Measurements from ENCODE around the gene MFGE8. TPM values are rescaled to one million over a fixed set of nuclear protein-coding genes. Genes with fewer than 3 reads are reported as not detected.

MFGE8 gene
- total RNA-seq, 1 donor from 2014 or later, result 259 TPM

DNA sequence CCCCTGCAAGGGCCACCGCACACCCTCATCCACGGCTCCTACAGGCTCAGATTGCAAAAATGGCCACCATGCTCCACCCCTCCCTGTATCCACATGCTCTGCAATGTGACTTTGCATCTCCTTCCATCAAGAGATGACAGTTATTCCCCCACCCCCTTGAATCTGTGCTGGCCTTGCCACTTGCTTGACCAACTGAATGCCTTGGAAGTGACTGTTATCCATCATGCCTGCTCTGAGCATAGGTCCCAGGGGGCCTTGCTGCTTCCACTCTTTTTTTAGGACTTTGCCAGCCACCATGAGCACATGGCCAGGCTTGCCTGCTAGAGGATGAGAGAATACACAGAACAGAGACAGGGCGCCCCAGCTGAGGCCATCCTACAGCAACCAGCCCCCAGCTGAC lies 31.4 kb downstream of the MFGE8 start:
- Mint-ChIP-seq H3K9me3 (ENCODE audit: unreplicated experiment) (no peaks in the 10 kb centered on the region), H3K36me3 (ENCODE audit: unreplicated experiment) (peaks cover 6% of the 10 kb centered on the region), H3K4me3 (ENCODE audit: unreplicated experiment) (no peak overlapping the region), H3K27ac (ENCODE audit: unreplicated experiment) (no peak overlapping the region), H3K4me1 (ENCODE audit: unreplicated experiment) (no peaks in the 10 kb centered on the region), H3K27me3 (ENCODE audit: unreplicated experiment) (no peaks in the 10 kb centered on the region)
- TF ChIP-seq, protein P1, sequence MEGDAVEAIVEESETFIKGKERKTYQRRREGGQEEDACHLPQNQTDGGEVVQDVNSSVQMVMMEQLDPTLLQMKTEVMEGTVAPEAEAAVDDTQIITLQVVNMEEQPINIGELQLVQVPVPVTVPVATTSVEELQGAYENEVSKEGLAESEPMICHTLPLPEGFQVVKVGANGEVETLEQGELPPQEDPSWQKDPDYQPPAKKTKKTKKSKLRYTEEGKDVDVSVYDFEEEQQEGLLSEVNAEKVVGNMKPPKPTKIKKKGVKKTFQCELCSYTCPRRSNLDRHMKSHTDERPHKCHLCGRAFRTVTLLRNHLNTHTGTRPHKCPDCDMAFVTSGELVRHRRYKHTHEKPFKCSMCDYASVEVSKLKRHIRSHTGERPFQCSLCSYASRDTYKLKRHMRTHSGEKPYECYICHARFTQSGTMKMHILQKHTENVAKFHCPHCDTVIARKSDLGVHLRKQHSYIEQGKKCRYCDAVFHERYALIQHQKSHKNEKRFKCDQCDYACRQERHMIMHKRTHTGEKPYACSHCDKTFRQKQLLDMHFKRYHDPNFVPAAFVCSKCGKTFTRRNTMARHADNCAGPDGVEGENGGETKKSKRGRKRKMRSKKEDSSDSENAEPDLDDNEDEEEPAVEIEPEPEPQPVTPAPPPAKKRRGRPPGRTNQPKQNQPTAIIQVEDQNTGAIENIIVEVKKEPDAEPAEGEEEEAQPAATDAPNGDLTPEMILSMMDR (IDR thresholded peaks at IDR 0.05), result no peak
- DNase-seq (ENCODE audit: extremely low spot score, unreplicated experiment), result no peak

- H3K4me1 Mint-ChIP-seq (ENCODE audit: unreplicated experiment), result no peaks in the 10 kb centered on the region
- no peak for DNase-seq (ENCODE audit: extremely low spot score, unreplicated experiment)
- H3K27ac Mint-ChIP-seq (ENCODE audit: unreplicated experiment), result no peak overlapping the region
- H3K9me3 Mint-ChIP-seq (ENCODE audit: unreplicated experiment), result no peaks in the 10 kb centered on the region
- H3K27me3 Mint-ChIP-seq (ENCODE audit: unreplicated experiment), result no peaks in the 10 kb centered on the region
- peaks cover 6% of the 10 kb centered on the region for H3K36me3 Mint-ChIP-seq (ENCODE audit: unreplicated experiment)
- no peak overlapping the region for H3K4me3 Mint-ChIP-seq (ENCODE audit: unreplicated experiment)
- TF ChIP-seq, protein P1 (IDR thresholded peaks at IDR 0.05), result no peak
Measured at GRCh38 chr15:88880944-88881740, 32.0 kb downstream of the MFGE8 start.

- Mint-ChIP-seq H3K4me3 (ENCODE audit: unreplicated experiment) (no peak overlapping the region), H3K9me3 (ENCODE audit: unreplicated experiment) (no peaks in the 10 kb centered on the region), H3K27me3 (ENCODE audit: unreplicated experiment) (no peaks in the 10 kb centered on the region), H3K4me1 (ENCODE audit: unreplicated experiment) (no peaks in the 10 kb centered on the region), H3K27ac (ENCODE audit: unreplicated experiment) (no peak overlapping the region), H3K36me3 (ENCODE audit: unreplicated experiment) (peaks cover 6% of the 10 kb centered on the region)
- DNase-seq (ENCODE audit: extremely low spot score, unreplicated experiment), result no peak
- TF ChIP-seq, protein P1 (IDR thresholded peaks at IDR 0.05), result peak; percentile 70
Measured at GRCh38 chr15:88878720-88879184, 34.4 kb downstream of the MFGE8 start.

- Mint-ChIP-seq H3K4me1 (ENCODE audit: unreplicated experiment) (no peaks in the 10 kb centered on the region), H3K27ac (ENCODE audit: unreplicated experiment) (no peak overlapping the region), H3K4me3 (ENCODE audit: unreplicated experiment) (no peak overlapping the region), H3K36me3 (ENCODE audit: unreplicated experiment) (peaks cover 6% of the 10 kb centered on the region), H3K27me3 (ENCODE audit: unreplicated experiment) (no peaks in the 10 kb centered on the region), H3K9me3 (ENCODE audit: unreplicated experiment) (no peaks in the 10 kb centered on the region)
- no peak for DNase-seq (ENCODE audit: extremely low spot score, unreplicated experiment)
- TF ChIP-seq, protein P1 (IDR thresholded peaks at IDR 0.05), result no peak
Measured at GRCh38 chr15:88877906-88878305, 35.3 kb downstream of the MFGE8 start.

- no peak for DNase-seq (ENCODE audit: extremely low spot score, unreplicated experiment)
- Mint-ChIP-seq H3K4me3 (ENCODE audit: unreplicated experiment) (no peak overlapping the region), H3K9me3 (ENCODE audit: unreplicated experiment) (no peaks in the 10 kb centered on the region), H3K36me3 (ENCODE audit: unreplicated experiment) (peaks cover 6% of the 10 kb centered on the region), H3K4me1 (ENCODE audit: unreplicated experiment) (no peaks in the 10 kb centered on the region), H3K27me3 (ENCODE audit: unreplicated experiment) (no peaks in the 10 kb centered on the region), H3K27ac (ENCODE audit: unreplicated experiment) (no peak overlapping the region)
- TF ChIP-seq, protein P1 (IDR thresholded peaks at IDR 0.05), result no peak
Measured at GRCh38 chr15:88877415-88877814, 35.8 kb downstream of the MFGE8 start.
